ACC112 (cell line): ENCODE data around the gene ABCD1.
"Not testable (repeated sequence)": the region's sequence is repeated elsewhere in the genome, so short reads cannot be mapped to it uniquely, and the experiment has no call there.

Source experiments
- H2AFZ ChIP-seq: fragments of 200-600 bp; sonication (generic); one replicate; pipeline ENCODE4 v1.6.0; 2017; ENCODE audit warnings: antibody characterized with exemption, low read length; ENCODE audit not compliant: unreplicated experiment
- H3K27ac ChIP-seq: fragments of 200-600 bp; sonication (generic); 2 replicates; pipeline ENCODE4 v1.5.1; 2014; ENCODE audit warnings: low read depth, mild to moderate bottlenecking, antibody characterized with exemption, low read length, moderate library complexity
- H3K27me3 ChIP-seq: fragments of 200-600 bp; sonication (generic); 2 replicates; pipeline ENCODE4 v1.6.1; 2014; ENCODE audit warnings: mild to moderate bottlenecking, antibody characterized with exemption, low read length, moderate library complexity, mixed read lengths; ENCODE audit not compliant: insufficient read depth
- H3K36me3 ChIP-seq: fragments of 200-600 bp; sonication (generic); 2 replicates; pipeline ENCODE4 v1.6.1; 2016; ENCODE audit warnings: mild to moderate bottlenecking, antibody characterized with exemption, low read length, moderate library complexity, mixed read lengths; ENCODE audit not compliant: insufficient read depth
- H3K4me1 ChIP-seq: fragments of 200-600 bp; sonication (generic); one replicate; pipeline ENCODE4 v1.6.1; 2016; ENCODE audit warnings: low read length, mixed read lengths; ENCODE audit not compliant: insufficient read depth, unreplicated experiment, control insufficient read depth
- H3K4me3 ChIP-seq: fragments of 200-600 bp; sonication (generic); 2 replicates; pipeline ENCODE4 v1.5.1; 2014; ENCODE audit warnings: mild to moderate bottlenecking, low read depth, low read length
- H3K79me2 ChIP-seq: fragments of 200-600 bp; sonication (generic); one replicate; pipeline ENCODE4 v1.6.0; 2016; ENCODE audit warnings: low read length; ENCODE audit not compliant: control insufficient read depth, unreplicated experiment, insufficient read depth

The ABCD1 gene

GRCh38 chrX:153694687-153695270, 29.9 kb upstream of the ABCD1 start:
- Histone ChIP-seq H3K4me1 (peaks cover 3% of the 10 kb centered on the region), H3K27ac (no peak overlapping the region), H3K79me2 (no peaks in the 10 kb centered on the region), H3K4me3 (no peak overlapping the region), H3K27me3 (no peaks in the 10 kb centered on the region), H2AFZ (no peak overlapping the region), H3K36me3 (no peaks in the 10 kb centered on the region)

GRCh38 chrX:153696100-153696499, 28.6 kb upstream of the ABCD1 start:
- Histone ChIP-seq H3K4me3 (no peak overlapping the region), H3K27me3 (no peaks in the 10 kb centered on the region), H3K36me3 (no peaks in the 10 kb centered on the region), H2AFZ (no peak overlapping the region), H3K79me2 (no peaks in the 10 kb centered on the region), H3K27ac (no peak overlapping the region), H3K4me1 (no peaks in the 10 kb centered on the region)

GRCh38 chrX:153696538-153696937, 28.1 kb upstream of the ABCD1 start:
- H3K4me3 ChIP-seq, H3K79me2 ChIP-seq, H3K27me3 ChIP-seq, H3K4me1 ChIP-seq, H2AFZ ChIP-seq, H3K36me3 ChIP-seq, H3K27ac ChIP-seq: not testable (repeated sequence)

- H3K36me3 ChIP-seq, H3K4me3 ChIP-seq, H2AFZ ChIP-seq, H3K27me3 ChIP-seq, H3K4me1 ChIP-seq, H3K27ac ChIP-seq, H3K79me2 ChIP-seq: not testable (repeated sequence)
These were observed 27.5 kb upstream of the ABCD1 start for GRCh38 chrX:153696986-153697722.

DNA sequence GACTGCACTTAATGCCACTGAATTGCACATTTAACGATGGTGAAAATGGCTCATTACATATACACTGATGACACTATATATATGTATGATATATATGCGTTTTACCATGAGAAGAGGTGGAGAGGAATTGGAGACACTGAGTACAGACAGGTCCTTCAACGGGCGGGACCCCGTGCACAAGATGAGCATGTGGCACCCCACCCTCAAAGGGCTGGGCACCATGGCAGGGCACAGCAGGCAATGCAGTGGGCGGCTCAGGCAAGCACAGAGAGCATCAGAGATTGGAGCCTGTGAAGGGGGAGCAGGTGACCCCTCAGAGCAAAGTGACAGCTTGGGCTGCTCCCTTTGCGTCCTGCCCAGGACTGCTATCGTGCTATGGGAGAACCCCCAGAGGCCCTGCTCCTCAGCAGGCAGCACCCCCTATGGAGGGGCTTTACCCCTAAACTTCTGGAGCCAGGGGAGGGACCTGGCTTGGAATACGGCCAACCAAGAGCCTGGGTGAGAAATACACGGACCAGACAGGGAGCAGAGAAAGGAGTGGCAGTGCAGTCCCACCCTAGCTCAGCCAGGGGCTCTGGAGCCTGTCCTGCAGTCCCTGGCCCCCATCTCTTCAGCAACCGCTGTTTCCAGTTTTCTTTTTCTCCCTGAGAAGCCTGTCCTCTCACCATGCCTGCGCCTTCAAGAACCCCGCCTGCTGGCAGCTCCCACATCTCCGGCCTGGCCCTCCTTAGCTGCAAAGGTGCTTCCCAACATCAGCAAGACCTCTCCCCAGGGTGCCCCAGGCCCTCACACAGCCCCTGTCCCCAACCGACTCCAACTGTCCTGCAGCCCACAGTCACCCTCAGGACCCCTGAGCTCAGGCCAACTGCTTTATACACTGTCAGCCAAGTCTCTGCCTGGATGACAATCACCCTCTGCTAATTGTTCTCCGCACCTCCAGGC, 26.5 kb upstream of the ABCD1 start:
- H2AFZ ChIP-seq = no peak overlapping the region
- H3K27ac ChIP-seq = no peak overlapping the region
- H3K79me2 ChIP-seq = no peaks in the 10 kb centered on the region
- no peaks in the 10 kb centered on the region for H3K36me3 ChIP-seq
- H3K4me1 ChIP-seq = no peaks in the 10 kb centered on the region
- no peak overlapping the region for H3K4me3 ChIP-seq
- no peaks in the 10 kb centered on the region for H3K27me3 ChIP-seq

DNA sequence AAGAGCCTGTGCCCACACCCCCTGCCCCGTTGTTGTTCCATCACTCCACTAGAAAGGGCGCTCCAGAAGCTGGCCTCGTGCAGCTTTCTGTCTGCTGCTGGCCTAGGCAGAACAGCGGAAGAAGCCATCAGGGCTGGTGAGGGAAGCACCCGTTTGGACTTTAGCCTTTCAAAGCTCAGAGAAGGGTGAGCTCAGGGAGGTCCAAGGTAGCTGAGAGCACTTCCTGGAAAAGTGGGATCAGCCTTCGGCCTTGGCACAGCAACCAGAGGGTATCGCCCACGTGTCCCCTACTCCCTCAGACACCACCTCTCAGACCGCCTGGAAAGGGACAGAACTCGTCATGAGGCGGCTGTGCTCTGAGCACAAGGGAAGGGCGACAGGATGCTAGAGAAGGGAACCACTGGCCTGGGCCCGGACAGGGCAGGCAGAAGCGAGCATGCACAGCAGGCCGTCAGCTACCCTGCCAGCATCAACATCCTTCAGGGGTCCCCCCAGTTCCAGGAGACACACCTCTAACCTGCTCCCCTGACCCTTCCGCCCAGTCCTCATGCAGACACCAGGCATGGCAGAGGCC, 25.4 kb upstream of the ABCD1 start:
- not testable (repeated sequence) for H3K36me3 ChIP-seq, H3K27me3 ChIP-seq, H3K4me1 ChIP-seq, H3K27ac ChIP-seq, H3K4me3 ChIP-seq, H3K79me2 ChIP-seq, H2AFZ ChIP-seq

DNA sequence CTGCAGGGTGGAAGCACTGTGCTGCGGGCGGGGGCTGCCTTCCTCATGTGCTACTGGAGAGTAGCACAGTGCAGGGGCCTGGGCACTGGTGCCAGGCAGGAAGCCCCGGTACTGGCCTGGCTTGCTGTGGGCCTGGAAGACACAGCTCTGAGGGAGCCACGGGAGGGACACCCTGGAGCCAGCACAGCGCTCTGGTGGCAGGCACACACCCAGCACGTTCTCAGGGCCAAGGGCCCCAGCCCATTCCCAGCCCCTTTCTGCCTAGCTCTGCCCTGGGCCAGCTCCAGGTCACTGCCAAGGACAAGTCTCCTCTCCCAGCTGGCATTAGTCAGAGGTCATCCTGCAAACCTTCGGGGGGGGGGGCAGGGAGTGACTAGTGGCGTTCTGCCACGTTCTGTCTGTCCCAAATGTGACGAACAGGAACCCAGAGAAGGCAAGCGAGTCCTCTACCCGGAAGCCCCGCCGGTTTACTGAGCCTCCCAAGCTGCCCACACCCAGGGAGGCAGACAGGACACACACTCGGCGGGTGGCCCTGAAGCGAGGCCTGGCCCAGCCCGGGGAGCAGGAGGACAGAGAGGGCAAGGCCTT, 24.8 kb upstream of the ABCD1 start:
- not testable (repeated sequence) for H3K4me1 ChIP-seq, H3K79me2 ChIP-seq, H3K4me3 ChIP-seq, H3K27me3 ChIP-seq, H2AFZ ChIP-seq, H3K36me3 ChIP-seq, H3K27ac ChIP-seq

GRCh38 chrX:153700376-153700945, 24.2 kb upstream of the ABCD1 start:
- Histone ChIP-seq H3K36me3 (no peaks in the 10 kb centered on the region), H3K27me3 (no peaks in the 10 kb centered on the region), H2AFZ (no peak overlapping the region), H3K79me2 (no peaks in the 10 kb centered on the region), H3K4me3 (no peak overlapping the region), H3K27ac (no peak overlapping the region), H3K4me1 (no peaks in the 10 kb centered on the region)

DNA sequence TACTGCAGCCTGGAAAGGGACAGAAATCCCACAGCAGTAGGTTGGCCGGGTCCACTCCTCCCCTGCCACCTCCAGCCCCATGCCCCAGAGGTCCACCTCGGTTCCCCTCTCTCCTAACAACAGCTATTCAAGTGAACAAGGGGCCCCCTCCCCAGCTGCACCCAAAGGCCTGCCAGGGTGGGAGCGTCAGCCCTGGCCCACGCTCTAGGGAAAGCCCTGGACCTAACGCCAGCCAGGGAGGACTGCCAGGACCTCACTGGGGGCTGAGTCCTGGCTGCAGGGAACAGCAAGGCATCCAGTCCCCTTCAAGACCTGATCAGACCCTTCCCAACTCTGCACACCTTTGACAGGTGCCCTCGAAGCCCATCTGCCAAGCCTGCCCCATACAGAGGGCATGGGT, 23.7 kb upstream of the ABCD1 start:
- H3K79me2 ChIP-seq = no peaks in the 10 kb centered on the region
- H3K4me1 ChIP-seq = no peaks in the 10 kb centered on the region
- no peaks in the 10 kb centered on the region for H3K27me3 ChIP-seq
- H2AFZ ChIP-seq = no peak overlapping the region
- H3K27ac ChIP-seq = no peak overlapping the region
- no peaks in the 10 kb centered on the region for H3K36me3 ChIP-seq
- no peak overlapping the region for H3K4me3 ChIP-seq

- Histone ChIP-seq H3K79me2 (no peaks in the 10 kb centered on the region), H3K4me3 (no peak overlapping the region), H3K27me3 (no peaks in the 10 kb centered on the region), H3K27ac (no peak overlapping the region), H3K4me1 (no peaks in the 10 kb centered on the region), H3K36me3 (no peaks in the 10 kb centered on the region), H2AFZ (no peak overlapping the region)
These were observed 22.9 kb upstream of the ABCD1 start for GRCh38 chrX:153701706-153702105.
